ENCODE measurements around the gene GASK1A. TPM values are rescaled to one million over a fixed set of nuclear protein-coding genes. Genes with fewer than 3 reads are reported as not detected.

Gene GASK1A
- polyA plus RNA-seq, 2 of the 4 experiments (the other 2 are of a cell fraction) = not detected

- Histone ChIP-seq H3K4me2 (no peak overlapping the region), H3K4me1 (no peaks in the 10 kb centered on the region), H3K9me3 (no peaks in the 10 kb centered on the region), H3K27ac (no peak overlapping the region), H3K4me3 (no peak overlapping the region)
- FAIRE-seq (no peak), DNase-seq (ENCODE audit: low read depth in 1 of 2, low spot score in 1 of 2) (no peak), ATAC-seq (no peak)
- no peak for TF ChIP-seq ELK1 (IDR thresholded peaks at IDR 0.05; ENCODE audit: low read depth, low read length)
- no peak for TF ChIP-seq HEYL (CRISPR knock-in tag; IDR thresholded peaks at IDR 0.05)
- no peak for TF ChIP-seq FOSL2 (IDR thresholded peaks at IDR 0.05)
- no peak for TF ChIP-seq FOSL2 (CRISPR knock-in tag; IDR thresholded peaks at IDR 0.05)
- TF ChIP-seq PBX3 (IDR thresholded peaks at IDR 0.05) = no peak
- TF ChIP-seq, protein P1, sequence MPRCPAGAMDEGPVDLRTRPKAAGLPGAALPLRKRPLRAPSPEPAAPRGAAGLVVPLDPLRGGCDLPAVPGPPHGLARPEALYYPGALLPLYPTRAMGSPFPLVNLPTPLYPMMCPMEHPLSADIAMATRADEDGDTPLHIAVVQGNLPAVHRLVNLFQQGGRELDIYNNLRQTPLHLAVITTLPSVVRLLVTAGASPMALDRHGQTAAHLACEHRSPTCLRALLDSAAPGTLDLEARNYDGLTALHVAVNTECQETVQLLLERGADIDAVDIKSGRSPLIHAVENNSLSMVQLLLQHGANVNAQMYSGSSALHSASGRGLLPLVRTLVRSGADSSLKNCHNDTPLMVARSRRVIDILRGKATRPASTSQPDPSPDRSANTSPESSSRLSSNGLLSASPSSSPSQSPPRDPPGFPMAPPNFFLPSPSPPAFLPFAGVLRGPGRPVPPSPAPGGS (IDR thresholded peaks at IDR 0.05) = no peak
- no peak for TF ChIP-seq RARB (CRISPR knock-in tag; IDR thresholded peaks at IDR 0.05)
- TF ChIP-seq RAD21 (conservative IDR thresholded peaks at IDR 0.05 in 1 of 2, IDR thresholded peaks at IDR 0.05 in 1 of 2) = no peak
- no peak for TF ChIP-seq POLR2AphosphoS2 (conservative IDR thresholded peaks at IDR 0.05; ENCODE audit: low read length)
- TF ChIP-seq, protein P2, sequence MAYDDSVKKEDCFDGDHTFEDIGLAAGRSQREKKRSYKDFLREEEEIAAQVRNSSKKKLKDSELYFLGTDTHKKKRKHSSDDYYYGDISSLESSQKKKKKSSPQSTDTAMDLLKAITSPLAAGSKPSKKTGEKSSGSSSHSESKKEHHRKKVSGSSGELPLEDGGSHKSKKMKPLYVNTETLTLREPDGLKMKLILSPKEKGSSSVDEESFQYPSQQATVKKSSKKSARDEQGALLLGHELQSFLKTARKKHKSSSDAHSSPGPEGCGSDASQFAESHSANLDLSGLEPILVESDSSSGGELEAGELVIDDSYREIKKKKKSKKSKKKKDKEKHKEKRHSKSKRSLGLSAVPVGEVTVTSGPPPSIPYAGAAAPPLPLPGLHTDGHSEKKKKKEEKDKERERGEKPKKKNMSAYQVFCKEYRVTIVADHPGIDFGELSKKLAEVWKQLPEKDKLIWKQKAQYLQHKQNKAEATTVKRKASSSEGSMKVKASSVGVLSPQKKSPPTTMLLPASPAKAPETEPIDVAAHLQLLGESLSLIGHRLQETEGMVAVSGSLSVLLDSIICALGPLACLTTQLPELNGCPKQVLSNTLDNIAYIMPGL (CRISPR knock-in tag; IDR thresholded peaks at IDR 0.05; ENCODE audit: borderline replicate concordance) = no peak
- no peak for TF ChIP-seq ZSCAN20 (CRISPR knock-in tag; IDR thresholded peaks at IDR 0.05)
- TF ChIP-seq NR3C1 (IDR thresholded peaks at IDR 0.05) = no peak
- no peak for TF ChIP-seq POLR2A (IDR thresholded peaks at IDR 0.05; ENCODE audit: low read length)
- no peak for TF ChIP-seq GATA3 (IDR thresholded peaks at IDR 0.05; ENCODE audit: borderline replicate concordance)
- 67% methylated on average over 4 of the region's 4 CpGs for WGBS (ENCODE audit: missing lambda C conversion rate)
- ChIA-PET CTCF (no interaction called here), POLR2A (no interaction called here)
These were observed 21.3 kb downstream of the GASK1A start for GRCh38 chr3:43000387-43000786.

DNA sequence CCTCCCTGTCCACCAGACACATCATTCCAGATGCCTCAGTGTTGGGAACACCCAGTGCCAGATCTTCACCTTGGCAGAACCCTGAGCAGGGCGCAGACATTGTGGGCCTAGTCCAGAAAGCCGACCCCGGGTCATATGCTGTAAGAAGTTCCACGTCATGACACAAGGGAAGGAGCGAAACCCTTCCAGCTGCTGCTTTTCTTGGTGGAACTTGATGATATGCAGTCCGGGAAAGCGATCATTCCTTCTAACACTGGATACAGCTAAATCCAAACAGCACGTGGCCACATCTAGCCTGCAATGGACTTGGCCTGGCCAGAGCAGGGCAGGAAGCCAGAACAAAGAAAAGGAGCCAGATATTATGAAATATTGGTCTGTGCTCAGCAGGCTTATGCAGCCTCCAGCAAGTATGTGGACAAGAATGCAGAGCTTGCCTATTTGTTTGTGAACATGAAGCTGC, 22.0 kb downstream of the GASK1A start:
- WGBS (ENCODE audit: missing lambda C conversion rate) = 24% methylated on average over 8 of the region's 8 CpGs
- H3K4me2 ChIP-seq = no peak overlapping the region
- CTCF ChIA-PET = no interaction called here
- no peak for DNase-seq (ENCODE audit: low read depth in 1 of 2, low spot score in 1 of 2)
- no peak for TF ChIP-seq CTCF (IDR thresholded peaks at IDR 0.05)
- no peak for TF ChIP-seq HOXA7 (CRISPR knock-in tag; IDR thresholded peaks at IDR 0.05)
- no peak for TF ChIP-seq SMC3 (IDR thresholded peaks at IDR 0.05)
- TF ChIP-seq HES2 (IDR thresholded peaks at IDR 0.05) = no peak
- TF ChIP-seq JUN (IDR thresholded peaks at IDR 0.05) = no peak
- TF ChIP-seq, protein P3, sequence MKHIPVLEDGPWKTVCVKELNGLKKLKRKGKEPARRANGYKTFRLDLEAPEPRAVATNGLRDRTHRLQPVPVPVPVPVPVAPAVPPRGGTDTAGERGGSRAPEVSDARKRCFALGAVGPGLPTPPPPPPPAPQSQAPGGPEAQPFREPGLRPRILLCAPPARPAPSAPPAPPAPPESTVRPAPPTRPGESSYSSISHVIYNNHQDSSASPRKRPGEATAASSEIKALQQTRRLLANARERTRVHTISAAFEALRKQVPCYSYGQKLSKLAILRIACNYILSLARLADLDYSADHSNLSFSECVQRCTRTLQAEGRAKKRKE (CRISPR knock-in tag; IDR thresholded peaks at IDR 0.05; ENCODE audit: low read depth) = no peak
- no peak for TF ChIP-seq RNF2 (IDR thresholded peaks at IDR 0.05; ENCODE audit: borderline replicate concordance, low read depth)
- no peak for TF ChIP-seq RARB (CRISPR knock-in tag; IDR thresholded peaks at IDR 0.05)
- TF ChIP-seq BHLHE40 (IDR thresholded peaks at IDR 0.05; ENCODE audit: low read depth, low read length) = no peak
- no peak for TF ChIP-seq FOSL2 (IDR thresholded peaks at IDR 0.05)
- no peak for TF ChIP-seq FOSL2 (CRISPR knock-in tag; IDR thresholded peaks at IDR 0.05)
- TF ChIP-seq CHD2 (IDR thresholded peaks at IDR 0.05; ENCODE audit: low read length, partially characterized antibody) = no peak
- TF ChIP-seq ELK1 (IDR thresholded peaks at IDR 0.05; ENCODE audit: low read depth, low read length) = no peak
- TF ChIP-seq CBX2 (IDR thresholded peaks at IDR 0.05; ENCODE audit: borderline replicate concordance, low read depth) = no peak
- no peak for TF ChIP-seq ZFP36 (IDR thresholded peaks at IDR 0.05; ENCODE audit: borderline replicate concordance, partially characterized antibody)
- no peak for TF ChIP-seq PBX3 (IDR thresholded peaks at IDR 0.05)
- TF ChIP-seq MAFK (IDR thresholded peaks at IDR 0.05; ENCODE audit: partially characterized antibody) = no peak
- TF ChIP-seq HEYL (CRISPR knock-in tag; IDR thresholded peaks at IDR 0.05) = no peak
- no peak for ATAC-seq
- H3K27ac ChIP-seq = no peak overlapping the region
- H3K9me3 ChIP-seq = no peaks in the 10 kb centered on the region
- FAIRE-seq = no peak
- H3K4me3 ChIP-seq = no peak overlapping the region
- POLR2A ChIA-PET = no interaction called here
- H3K4me1 ChIP-seq = no peaks in the 10 kb centered on the region

Measured in A549 (cell line).